GM18526 (cell line): ENCODE measurements around the gene CCNB1IP1.

Experiments
- POLR2A ChIP-seq: IDR thresholded peaks from 3 replicates; pipeline ENCODE4 v1.6.1; 2011; ENCODE audit not compliant: insufficient read length; ENCODE audit errors: extremely low read depth

The CCNB1IP1 gene

DNA sequence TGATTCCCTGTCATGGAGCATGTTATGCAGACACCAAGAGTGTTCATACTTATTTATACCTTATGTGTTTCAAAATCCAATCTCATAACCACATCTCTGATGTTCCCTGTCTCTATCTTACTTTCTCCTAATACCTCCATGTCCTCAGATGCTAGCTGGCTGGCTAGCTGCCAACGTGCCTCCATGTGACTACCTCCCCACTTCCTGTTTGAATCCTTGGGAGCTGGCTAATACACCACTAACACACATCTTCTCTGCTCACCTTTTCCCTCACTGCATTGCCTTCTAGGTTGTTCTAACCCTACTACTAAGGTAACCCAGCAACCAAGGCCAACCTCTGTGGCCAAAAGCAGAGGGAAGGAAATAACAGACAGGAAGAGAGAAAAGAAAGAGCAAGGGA is 54.7 kb downstream of the CCNB1IP1 start:
- no peak for TF ChIP-seq POLR2A

DNA sequence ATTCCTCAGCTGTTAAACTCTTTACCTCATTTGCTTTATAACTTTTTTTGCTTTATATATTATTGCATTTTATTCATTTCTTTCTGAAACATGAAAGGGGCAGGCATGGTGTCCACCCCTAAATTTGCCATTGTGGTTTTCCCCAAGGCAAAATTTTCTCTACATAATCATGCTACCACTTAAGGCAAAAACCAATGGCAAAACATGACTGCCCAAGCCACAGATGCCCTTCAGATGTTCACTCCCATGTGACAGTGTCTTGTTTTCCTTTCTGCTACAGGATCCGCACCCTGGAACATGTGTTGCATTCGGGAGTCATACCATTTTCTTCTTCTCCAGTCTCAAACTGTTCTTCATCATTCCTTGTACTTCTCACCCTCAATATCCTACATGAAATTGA is 55.7 kb downstream of the CCNB1IP1 start:
- no peak for TF ChIP-seq POLR2A

DNA sequence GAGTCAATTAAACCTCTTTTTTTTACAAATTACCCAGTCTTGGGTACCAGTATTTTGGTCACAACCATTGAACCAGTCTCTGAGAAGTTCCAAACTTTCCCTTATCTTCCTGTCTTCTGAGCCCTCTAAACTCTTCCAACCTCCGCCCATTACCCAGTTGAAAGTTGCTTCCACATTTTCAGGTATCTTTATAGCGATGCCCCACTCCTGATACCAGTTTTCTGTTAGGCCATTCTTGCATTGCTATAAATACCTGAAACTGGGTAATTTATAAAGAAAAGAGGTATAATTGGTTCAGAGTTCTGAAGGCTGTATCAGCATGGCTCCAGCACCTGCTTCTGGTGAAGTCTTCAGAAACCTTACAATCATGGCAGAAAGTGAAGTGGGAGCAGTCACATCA is 59.0 kb downstream of the CCNB1IP1 start:
- no peak for TF ChIP-seq POLR2A

GRCh38 chr14:20262642-20263128 is 70.4 kb downstream of the CCNB1IP1 start:
- no peak for TF ChIP-seq POLR2A
